ENCODE measurements around the gene CPED1. TPM values are rescaled to one million over a fixed set of nuclear protein-coding genes. Genes with fewer than 3 reads are reported as not detected.

Gene CPED1
- total RNA-seq, 1 experiment from 2014 or later = 0.39 TPM

GRCh38 chr7:121133444-121133843 lies 144.9 kb downstream of the CPED1 start:
- H3K27ac ChIP-seq (ENCODE audit: low read length) = no peak overlapping the region
- no peaks in the 10 kb centered on the region for H3K27me3 ChIP-seq (ENCODE audit: control insufficient read depth, insufficient read depth, low read length)
- ATAC-seq (no peak), DNase-seq (ENCODE audit: low read depth, low spot score) (no peak)
- TF ChIP-seq SIN3A (IDR thresholded peaks at IDR 0.05; ENCODE audit: borderline replicate concordance, insufficient read depth, low read depth, low read length) = no peak
- no peak for TF ChIP-seq TCF7L2 (IDR thresholded peaks at IDR 0.05; ENCODE audit: low read depth, low read length)
- TF ChIP-seq POLR2AphosphoS5 (IDR thresholded peaks at IDR 0.05; ENCODE audit: low read depth, low read length) = no peak
- TF ChIP-seq, protein P1, sequence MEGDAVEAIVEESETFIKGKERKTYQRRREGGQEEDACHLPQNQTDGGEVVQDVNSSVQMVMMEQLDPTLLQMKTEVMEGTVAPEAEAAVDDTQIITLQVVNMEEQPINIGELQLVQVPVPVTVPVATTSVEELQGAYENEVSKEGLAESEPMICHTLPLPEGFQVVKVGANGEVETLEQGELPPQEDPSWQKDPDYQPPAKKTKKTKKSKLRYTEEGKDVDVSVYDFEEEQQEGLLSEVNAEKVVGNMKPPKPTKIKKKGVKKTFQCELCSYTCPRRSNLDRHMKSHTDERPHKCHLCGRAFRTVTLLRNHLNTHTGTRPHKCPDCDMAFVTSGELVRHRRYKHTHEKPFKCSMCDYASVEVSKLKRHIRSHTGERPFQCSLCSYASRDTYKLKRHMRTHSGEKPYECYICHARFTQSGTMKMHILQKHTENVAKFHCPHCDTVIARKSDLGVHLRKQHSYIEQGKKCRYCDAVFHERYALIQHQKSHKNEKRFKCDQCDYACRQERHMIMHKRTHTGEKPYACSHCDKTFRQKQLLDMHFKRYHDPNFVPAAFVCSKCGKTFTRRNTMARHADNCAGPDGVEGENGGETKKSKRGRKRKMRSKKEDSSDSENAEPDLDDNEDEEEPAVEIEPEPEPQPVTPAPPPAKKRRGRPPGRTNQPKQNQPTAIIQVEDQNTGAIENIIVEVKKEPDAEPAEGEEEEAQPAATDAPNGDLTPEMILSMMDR (IDR thresholded peaks at IDR 0.05) = no peak
- TF ChIP-seq, protein P2, sequence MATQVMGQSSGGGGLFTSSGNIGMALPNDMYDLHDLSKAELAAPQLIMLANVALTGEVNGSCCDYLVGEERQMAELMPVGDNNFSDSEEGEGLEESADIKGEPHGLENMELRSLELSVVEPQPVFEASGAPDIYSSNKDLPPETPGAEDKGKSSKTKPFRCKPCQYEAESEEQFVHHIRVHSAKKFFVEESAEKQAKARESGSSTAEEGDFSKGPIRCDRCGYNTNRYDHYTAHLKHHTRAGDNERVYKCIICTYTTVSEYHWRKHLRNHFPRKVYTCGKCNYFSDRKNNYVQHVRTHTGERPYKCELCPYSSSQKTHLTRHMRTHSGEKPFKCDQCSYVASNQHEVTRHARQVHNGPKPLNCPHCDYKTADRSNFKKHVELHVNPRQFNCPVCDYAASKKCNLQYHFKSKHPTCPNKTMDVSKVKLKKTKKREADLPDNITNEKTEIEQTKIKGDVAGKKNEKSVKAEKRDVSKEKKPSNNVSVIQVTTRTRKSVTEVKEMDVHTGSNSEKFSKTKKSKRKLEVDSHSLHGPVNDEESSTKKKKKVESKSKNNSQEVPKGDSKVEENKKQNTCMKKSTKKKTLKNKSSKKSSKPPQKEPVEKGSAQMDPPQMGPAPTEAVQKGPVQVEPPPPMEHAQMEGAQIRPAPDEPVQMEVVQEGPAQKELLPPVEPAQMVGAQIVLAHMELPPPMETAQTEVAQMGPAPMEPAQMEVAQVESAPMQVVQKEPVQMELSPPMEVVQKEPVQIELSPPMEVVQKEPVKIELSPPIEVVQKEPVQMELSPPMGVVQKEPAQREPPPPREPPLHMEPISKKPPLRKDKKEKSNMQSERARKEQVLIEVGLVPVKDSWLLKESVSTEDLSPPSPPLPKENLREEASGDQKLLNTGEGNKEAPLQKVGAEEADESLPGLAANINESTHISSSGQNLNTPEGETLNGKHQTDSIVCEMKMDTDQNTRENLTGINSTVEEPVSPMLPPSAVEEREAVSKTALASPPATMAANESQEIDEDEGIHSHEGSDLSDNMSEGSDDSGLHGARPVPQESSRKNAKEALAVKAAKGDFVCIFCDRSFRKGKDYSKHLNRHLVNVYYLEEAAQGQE (IDR thresholded peaks at IDR 0.05; ENCODE audit: insufficient read depth in 1 of 2, low read depth in 2 of 2, low read length in 1 of 2) = no peak
- no TSS peak for BruUV-seq (replicated peaks)
- in situ Hi-C loops (cut with HindIII; ENCODE audit: low pct_unique_long_range_greater_than_20kb, low sequenced_read_pairs) = no loop called here
- no peaks in the 10 kb centered on the region for H3K36me3 ChIP-seq (ENCODE audit: control insufficient read depth, insufficient read depth, low read length)
- H3K9me3 ChIP-seq (ENCODE audit: control insufficient read depth, insufficient read depth, low read depth, low read length) = no peaks in the 10 kb centered on the region
- POLR2A ChIA-PET = no interaction called here
- no peak overlapping the region for H3K4me3 ChIP-seq (ENCODE audit: low read depth in 2 of 2, low read length in 2 of 2)
- H3K4me1 ChIP-seq (ENCODE audit: control insufficient read depth, insufficient read depth, low read length) = no peaks in the 10 kb centered on the region; the same call in 1 of the 2 replicates
- intact Hi-C loops (cut with micrococcal nuclease; ENCODE audit: unreplicated experiment) = no loop called here
- CTCF ChIA-PET = no interaction called here

DNA sequence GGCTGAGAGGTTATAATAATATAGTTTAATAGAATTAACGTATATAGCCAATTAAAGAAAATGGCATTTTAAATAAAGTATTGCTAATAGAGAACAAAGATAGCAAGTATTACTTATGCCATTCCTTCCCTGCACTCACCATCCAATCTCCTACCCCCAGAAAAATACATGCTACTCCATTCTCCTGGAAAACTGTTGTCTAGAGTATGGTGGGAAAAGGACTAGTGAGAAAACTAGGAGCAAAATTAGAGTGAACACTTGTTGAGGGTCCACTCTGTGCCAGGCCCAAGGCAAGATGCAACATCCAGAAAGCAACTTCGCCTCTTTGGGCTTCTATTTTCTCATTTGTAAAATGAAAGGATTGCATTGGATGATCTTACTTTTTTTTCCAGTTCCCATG lies 149.1 kb downstream of the CPED1 start:
- ATAC-seq (no peak), DNase-seq (ENCODE audit: low read depth, low spot score) (no peak)
- Histone ChIP-seq H3K27me3 (ENCODE audit: control insufficient read depth, insufficient read depth, low read length) (no peaks in the 10 kb centered on the region), H3K36me3 (ENCODE audit: control insufficient read depth, insufficient read depth, low read length) (no peaks in the 10 kb centered on the region), H3K27ac (ENCODE audit: low read length) (no peak overlapping the region), H3K9me3 (ENCODE audit: control insufficient read depth, insufficient read depth, low read depth, low read length) (no peaks in the 10 kb centered on the region), H3K4me1 (ENCODE audit: control insufficient read depth, insufficient read depth, low read length) (no peaks in the 10 kb centered on the region; the same call in 1 of the 2 replicates), H3K4me3 (ENCODE audit: low read depth in 2 of 2, low read length in 2 of 2) (no peak overlapping the region)
- intact Hi-C loops (cut with micrococcal nuclease; ENCODE audit: unreplicated experiment) (no loop called here), in situ Hi-C loops (cut with HindIII; ENCODE audit: low pct_unique_long_range_greater_than_20kb, low sequenced_read_pairs) (no loop called here)
- ChIA-PET CTCF (no interaction called here), POLR2A (no interaction called here)
- no peak for TF ChIP-seq POLR2AphosphoS5 (IDR thresholded peaks at IDR 0.05; ENCODE audit: low read depth, low read length)
- TF ChIP-seq, protein P2 (IDR thresholded peaks at IDR 0.05; ENCODE audit: insufficient read depth in 1 of 2, low read depth in 2 of 2, low read length in 1 of 2) = no peak
- no peak for TF ChIP-seq TCF7L2 (IDR thresholded peaks at IDR 0.05; ENCODE audit: low read depth, low read length)
- TF ChIP-seq, protein P1 (IDR thresholded peaks at IDR 0.05) = no peak
- no peak for TF ChIP-seq SIN3A (IDR thresholded peaks at IDR 0.05; ENCODE audit: borderline replicate concordance, insufficient read depth, low read depth, low read length)
- no TSS peak for BruUV-seq (replicated peaks)
